OCI-LY7 (cell line): ENCODE results near the gene NR5A2.

Source experiments
- CTCF ChIP-seq: fragments of 200-600 bp; sonication (generic); conservative IDR thresholded peaks from 2 replicates; pipeline ENCODE4 v1.5.1; 2014; ENCODE audit warnings: mild to moderate bottlenecking, antibody characterized with exemption, low read length, moderate library complexity, mixed read lengths
- EZH2phosphoT487 ChIP-seq: fragments of 200-600 bp; sonication (generic); IDR thresholded peaks from 2 replicates; pipeline ENCODE4 v1.6.1; 2018; ENCODE audit warnings: low read depth, borderline replicate concordance, mild to moderate bottlenecking, mixed run types, antibody characterized with exemption, low read length, moderate library complexity, mixed read lengths

- TF ChIP-seq CTCF, result no peak
- TF ChIP-seq EZH2phosphoT487, result no peak
Observed at GRCh38 chr1:199995096-199995685, 32.3 kb upstream of the NR5A2 start.
